HepG2 (cell line): ENCODE measurements around the gene LAG3. TPM values are rescaled to one million over a fixed set of nuclear protein-coding genes. Genes with fewer than 3 reads are reported as not detected.

Experiments
- HMGXB4 ChIP-seq, 2 experiments: sonication (generic) in 1 of 2; formaldehyde crosslinking in 1 of 2; IDR thresholded peaks; 2 replicates each; pipeline versions ENCODE4 v1.4.0 to v1.6.1; 2018 to 2020; ENCODE audit warnings: missing genetic modification reagents in 2 of 2, borderline replicate concordance in 1 of 2, low read depth in 1 of 2, mild to moderate bottlenecking in 1 of 2, missing biosample characterization in 1 of 2
- PHF20 ChIP-seq: sonication (generic); formaldehyde crosslinking; IDR thresholded peaks from 2 replicates; pipeline ENCODE4 v1.5.0; 2020; ENCODE audit warnings: mild to moderate bottlenecking, missing genetic modification reagents
- RNF2 ChIP-seq: fragments of 450-650 bp; conservative IDR thresholded peaks from 2 replicates; pipeline ENCODE4 v1.6.1; 2016; ENCODE audit warnings: low read depth
- SETDB1 ChIP-seq: sonication (generic); formaldehyde crosslinking; IDR thresholded peaks from 2 replicates; pipeline ENCODE4 v1.5.1; 2020; ENCODE audit warnings: missing genetic modification reagents, mild to moderate bottlenecking, borderline replicate concordance
- TEAD2 ChIP-seq: sonication (generic); formaldehyde crosslinking; IDR thresholded peaks from 2 replicates; pipeline ENCODE4 v1.9.0; 2021; ENCODE audit warnings: missing genetic modification reagents
- WIZ ChIP-seq: sonication (generic); formaldehyde crosslinking; IDR thresholded peaks from 2 replicates; pipeline ENCODE4 v1.5.1; 2020; ENCODE audit warnings: mild to moderate bottlenecking, missing genetic modification reagents
- YEATS2 ChIP-seq: sonication (generic); formaldehyde crosslinking; IDR thresholded peaks from 2 replicates; pipeline ENCODE4 v1.4.0; 2020; ENCODE audit warnings: missing genetic modification reagents, borderline replicate concordance
- ZBTB43 ChIP-seq: sonication (generic); formaldehyde crosslinking; conservative IDR thresholded peaks from 2 replicates; pipeline ENCODE4 v1.4.0; 2020; ENCODE audit warnings: missing genetic modification reagents
- ZNF430 ChIP-seq: sonication (generic); formaldehyde crosslinking; IDR thresholded peaks from 2 replicates; pipeline ENCODE4 v1.9.0; 2021; ENCODE audit warnings: mild to moderate bottlenecking, missing genetic modification reagents
- ZNF446 ChIP-seq: sonication (generic); formaldehyde crosslinking; IDR thresholded peaks from 2 replicates; pipeline ENCODE4 v1.5.0; 2020; ENCODE audit warnings: mild to moderate bottlenecking, missing genetic modification reagents
- ZNF550 ChIP-seq: sonication (generic); formaldehyde crosslinking; IDR thresholded peaks from 2 replicates; pipeline ENCODE4 v1.4.0; 2020; ENCODE audit warnings: mild to moderate bottlenecking, missing genetic modification reagents, borderline replicate concordance
- ZNF564 ChIP-seq: sonication (generic); formaldehyde crosslinking; IDR thresholded peaks from 2 replicates; pipeline ENCODE4 v1.8.1; 2023; ENCODE audit warnings: mild to moderate bottlenecking, missing genetic modification reagents
- ZNF569 ChIP-seq: sonication (generic); formaldehyde crosslinking; IDR thresholded peaks from 2 replicates; pipeline ENCODE4 v1.5.0; 2020; ENCODE audit warnings: mild to moderate bottlenecking, missing genetic modification reagents, moderate library complexity, borderline replicate concordance
- ZNF629 ChIP-seq: sonication (generic); formaldehyde crosslinking; conservative IDR thresholded peaks from 2 replicates; pipeline ENCODE4 v1.5.0; 2020; ENCODE audit warnings: missing genetic modification reagents
- ZNF672 ChIP-seq: sonication (generic); formaldehyde crosslinking; IDR thresholded peaks from 2 replicates; pipeline ENCODE4 v1.8.1; 2022; ENCODE audit warnings: missing genetic modification reagents
- ZNF691 ChIP-seq: sonication (generic); formaldehyde crosslinking; IDR thresholded peaks from 2 replicates; pipeline ENCODE4 v1.4.0; 2020; ENCODE audit warnings: missing genetic modification reagents, low read depth, mild to moderate bottlenecking, borderline replicate concordance
- polyA plus RNA-seq, 8 experiments: library from polyadenylated mRNA; depleted of rRNA in 3 of 8; stranded (reverse) in 7 of 8; unstranded in 1 of 8; fragments of >200 nt; fragmentation: Illumina TruSeq in 4 of 8; extraction: Trizol in 4 of 8; gene quantifications; 2 replicates each; pipeline versions ENCODE4 v1.2.1 to v1.2.3, GENCODE V29; 2011 to 2016; ENCODE audit warnings: low read depth in 4 of 8, missing spikeins in 1 of 8, mixed read lengths in 1 of 8; ENCODE audit not compliant: insufficient read depth in 1 of 8
- total RNA-seq, 5 experiments: library from RNA; depleted of rRNA; stranded (reverse); fragments of >200 nt; fragmentation: Illumina TruSeq; extraction: Trizol; gene quantifications; 2 replicates each; pipeline ENCODE4 v1.2.3, GENCODE V29; 2016; ENCODE audit warnings: low read depth in 1 of 5
- TF ChIP-seq, protein P1 (sequence below): sonication (generic); formaldehyde crosslinking; IDR thresholded peaks from 2 replicates; pipeline ENCODE4 v1.8.0; 2023; ENCODE audit warnings: mild to moderate bottlenecking, missing genetic modification reagents
- TF ChIP-seq, protein P2 (sequence below): sonication (generic); formaldehyde crosslinking; IDR thresholded peaks from 2 replicates; pipeline ENCODE4 v1.8.0; 2022; ENCODE audit warnings: mild to moderate bottlenecking, missing genetic modification reagents, borderline replicate concordance
- TF ChIP-seq, protein P3 (sequence below): sonication (generic); formaldehyde crosslinking; IDR thresholded peaks from 2 replicates; pipeline ENCODE4 v1.5.0; 2020; ENCODE audit warnings: missing genetic modification reagents

LAG3 gene
- total and polyA plus RNA-seq, 2 of the 13 experiments (the other 11 are each of a cell fraction or from before 2014, with no cell fraction given): 0.11 to 0.26 TPM

DNA sequence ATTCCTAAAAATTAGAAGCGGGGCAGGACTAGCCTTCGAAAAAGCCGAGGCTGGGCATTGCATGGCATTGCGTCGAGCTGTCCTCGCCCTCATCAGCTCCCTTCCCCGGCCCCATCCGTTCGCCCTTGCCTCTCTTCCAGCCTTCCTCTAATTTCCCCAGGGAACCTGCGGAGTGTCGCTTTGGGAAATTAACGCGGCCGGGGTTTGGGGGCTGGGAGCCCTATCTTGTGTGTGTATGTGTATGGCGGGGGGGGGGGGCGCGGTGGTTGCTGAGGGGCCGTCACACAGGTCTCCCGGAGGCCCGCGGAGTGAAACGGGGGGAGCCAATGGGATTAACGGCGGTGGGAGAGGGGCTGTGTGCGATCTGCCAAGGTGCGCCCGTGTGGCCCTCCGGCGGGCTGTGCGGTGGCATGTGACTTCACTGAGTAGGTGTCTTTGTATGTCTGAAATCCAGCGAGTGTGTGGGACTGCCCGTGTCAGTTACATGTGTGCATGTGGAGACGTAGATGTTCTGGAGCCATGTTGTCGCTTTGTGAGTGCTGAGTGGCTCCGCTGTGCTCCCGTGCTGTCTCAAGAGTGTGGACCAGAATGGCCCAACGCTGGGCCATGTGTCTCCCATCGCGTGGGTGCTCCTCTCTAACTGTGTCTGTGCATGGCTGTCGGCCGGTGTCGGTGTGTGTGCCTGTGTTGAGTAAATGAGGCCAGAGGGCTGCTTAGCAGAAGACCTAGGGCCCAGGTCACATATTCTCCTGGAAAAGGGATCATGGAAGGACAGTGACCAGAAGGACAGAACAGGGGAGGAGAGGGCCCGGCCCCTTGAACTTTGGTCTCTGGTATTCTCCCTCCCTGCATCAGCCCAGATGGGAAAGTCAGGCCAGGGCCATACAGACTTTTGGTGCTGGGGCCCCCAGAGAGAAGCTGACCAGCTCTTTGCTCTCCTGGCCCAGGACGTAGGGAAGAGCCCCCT lies 4.7 kb upstream of the LAG3 start (continued):
- TF ChIP-seq ZNF569 (CRISPR knock-in tag): no peak
- peak; percentile 72; the same call in 1 of the 2 replicates for TF ChIP-seq ZNF691 (CRISPR knock-in tag)
- TF ChIP-seq SETDB1 (CRISPR knock-in tag): no peak
- TF ChIP-seq, protein P1, sequence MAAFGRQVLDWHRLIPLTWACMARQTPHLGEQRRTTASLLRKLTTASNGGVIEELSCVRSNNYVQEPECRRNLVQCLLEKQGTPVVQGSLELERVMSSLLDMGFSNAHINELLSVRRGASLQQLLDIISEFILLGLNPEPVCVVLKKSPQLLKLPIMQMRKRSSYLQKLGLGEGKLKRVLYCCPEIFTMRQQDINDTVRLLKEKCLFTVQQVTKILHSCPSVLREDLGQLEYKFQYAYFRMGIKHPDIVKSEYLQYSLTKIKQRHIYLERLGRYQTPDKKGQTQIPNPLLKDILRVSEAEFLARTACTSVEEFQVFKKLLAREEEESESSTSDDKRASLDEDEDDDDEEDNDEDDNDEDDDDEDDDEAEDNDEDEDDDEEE (CRISPR knock-in tag): 0 out of 2 replicates have a peak, but pooled peaks have one; percentile 30
- no peak for TF ChIP-seq YEATS2 (CRISPR knock-in tag)
- peak; percentile 64; the same call in 1 of the 2 replicates for TF ChIP-seq WIZ (CRISPR knock-in tag)
- TF ChIP-seq ZNF430 (CRISPR knock-in tag): no peak
- TF ChIP-seq TEAD2: no peak
- no peak for TF ChIP-seq PHF20 (CRISPR knock-in tag)
- TF ChIP-seq, protein P2, sequence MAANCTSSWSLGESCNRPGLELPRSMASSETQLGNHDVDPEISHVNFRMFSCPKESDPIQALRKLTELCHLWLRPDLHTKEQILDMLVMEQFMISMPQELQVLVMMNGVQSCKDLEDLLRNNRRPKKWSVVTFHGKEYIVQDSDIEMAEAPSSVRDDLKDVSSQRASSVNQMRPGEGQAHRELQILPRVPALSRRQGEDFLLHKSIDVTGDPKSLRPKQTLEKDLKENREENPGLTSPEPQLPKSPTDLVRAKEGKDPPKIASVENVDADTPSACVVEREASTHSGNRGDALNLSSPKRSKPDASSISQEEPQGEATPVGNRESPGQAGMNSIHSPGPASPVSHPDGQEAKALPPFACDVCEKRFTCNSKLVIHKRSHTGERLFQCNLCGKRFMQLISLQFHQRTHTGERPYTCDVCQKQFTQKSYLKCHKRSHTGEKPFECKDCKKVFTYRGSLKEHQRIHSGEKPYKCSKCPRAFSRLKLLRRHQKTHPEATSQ: no peak
- TF ChIP-seq HMGXB4 (CRISPR knock-in tag; IDR thresholded peaks at IDR 0.05; ENCODE audit: borderline replicate concordance in 1 of 2, low read depth in 1 of 2): peak in 1 of 2 experiments; percentile 28; a peak in 3 of 4 replicates
- TF ChIP-seq RNF2: no peak
- TF ChIP-seq, protein P3, sequence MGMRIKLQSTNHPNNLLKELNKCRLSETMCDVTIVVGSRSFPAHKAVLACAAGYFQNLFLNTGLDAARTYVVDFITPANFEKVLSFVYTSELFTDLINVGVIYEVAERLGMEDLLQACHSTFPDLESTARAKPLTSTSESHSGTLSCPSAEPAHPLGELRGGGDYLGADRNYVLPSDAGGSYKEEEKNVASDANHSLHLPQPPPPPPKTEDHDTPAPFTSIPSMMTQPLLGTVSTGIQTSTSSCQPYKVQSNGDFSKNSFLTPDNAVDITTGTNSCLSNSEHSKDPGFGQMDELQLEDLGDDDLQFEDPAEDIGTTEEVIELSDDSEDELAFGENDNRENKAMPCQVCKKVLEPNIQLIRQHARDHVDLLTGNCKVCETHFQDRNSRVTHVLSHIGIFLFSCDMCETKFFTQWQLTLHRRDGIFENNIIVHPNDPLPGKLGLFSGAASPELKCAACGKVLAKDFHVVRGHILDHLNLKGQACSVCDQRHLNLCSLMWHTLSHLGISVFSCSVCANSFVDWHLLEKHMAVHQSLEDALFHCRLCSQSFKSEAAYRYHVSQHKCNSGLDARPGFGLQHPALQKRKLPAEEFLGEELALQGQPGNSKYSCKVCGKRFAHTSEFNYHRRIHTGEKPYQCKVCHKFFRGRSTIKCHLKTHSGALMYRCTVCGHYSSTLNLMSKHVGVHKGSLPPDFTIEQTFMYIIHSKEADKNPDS: peak; percentile 36; the same call in 1 of the 2 replicates
- no peak for TF ChIP-seq ZNF672
- TF ChIP-seq ZNF629: no peak
- no peak for TF ChIP-seq ZNF550
- TF ChIP-seq ZBTB43 (CRISPR knock-in tag): 0 out of 2 replicates have a peak, but pooled peaks have one; percentile 39
- TF ChIP-seq ZNF446 (CRISPR knock-in tag): 0 out of 2 replicates have a peak, but pooled peaks have one; percentile 47
- 0 out of 2 replicates have a peak, but pooled peaks have one; percentile 24 for TF ChIP-seq ZNF564
